Measurements from ENCODE around the gene TEX53. TPM values are rescaled to one million over a fixed set of nuclear protein-coding genes. Genes with fewer than 3 reads are reported as not detected.

Gene TEX53
- total and polyA plus RNA-seq, 4 donors: not detected

GRCh38 chr9:114616684-114617520, 40.7 kb downstream of the TEX53 start:
- Histone ChIP-seq H3K4me1 (ENCODE audit: control insufficient read depth in 5 of 5, insufficient read depth in 5 of 5, low read length in 5 of 5) (peaks cover 0 to 18% (median 8%) of the 10 kb centered on the region in 5 donors), H3K27ac (ENCODE audit: low read depth in 1 of 2, low read length in 1 of 2) (peak overlapping the region in 1 of 2 donors; percentile 68)

GRCh38 chr9:114614373-114614772, 43.2 kb downstream of the TEX53 start:
- Histone ChIP-seq H3K9me3 (ENCODE audit: control insufficient read depth in 4 of 4, insufficient read depth in 3 of 4, low read length in 3 of 4) (no peaks in the 10 kb centered on the region), H3K27ac (ENCODE audit: low read depth in 1 of 2, low read length in 1 of 2) (no peak overlapping the region), H3K27me3 (ENCODE audit: control insufficient read depth in 3 of 3, insufficient read depth in 3 of 3, low read length in 2 of 3) (no peaks in the 10 kb centered on the region), H3K4me1 (ENCODE audit: control insufficient read depth in 5 of 5, insufficient read depth in 5 of 5, low read length in 5 of 5) (peaks cover 0 to 20% (median 8%) of the 10 kb centered on the region in 5 donors), H3K36me3 (ENCODE audit: control insufficient read depth in 4 of 4, insufficient read depth in 4 of 4, low read length in 4 of 4) (peaks cover 0 to 14% (median 3%) of the 10 kb centered on the region in 4 donors), H3K4me3 (no peak overlapping the region), H3K9ac (ENCODE audit: insufficient read depth in 1 of 2, low read length in 2 of 2) (no peak overlapping the region)
- ATAC-seq (ENCODE audit: insufficient read depth, low FRiP score): no peak
- no peak for TF ChIP-seq CTCF (IDR thresholded peaks at IDR 0.05; ENCODE audit: control extremely low read depth, extremely low read depth)
- 93 to 94% methylated on average over 3 of the region's 3 CpGs for WGBS, 2 donors
- no peak for DNase-seq

More at GRCh38 chr9:114616684-114617520, 40.7 kb downstream of the TEX53 start:
- Histone ChIP-seq H3K9me3 (ENCODE audit: control insufficient read depth in 4 of 4, insufficient read depth in 3 of 4, low read length in 3 of 4) (no peaks in the 10 kb centered on the region), H3K27me3 (ENCODE audit: control insufficient read depth in 3 of 3, insufficient read depth in 3 of 3, low read length in 2 of 3) (no peaks in the 10 kb centered on the region), H3K36me3 (ENCODE audit: control insufficient read depth in 4 of 4, insufficient read depth in 4 of 4, low read length in 4 of 4) (peaks cover 0 to 15% (median 7%) of the 10 kb centered on the region in 4 donors), H3K9ac (ENCODE audit: insufficient read depth in 1 of 2, low read length in 2 of 2) (no peak overlapping the region), H3K4me3 (no peak overlapping the region)
- ATAC-seq (ENCODE audit: insufficient read depth, low FRiP score): peak; percentile 32
- DNase-seq: no peak
- no peak for TF ChIP-seq CTCF (IDR thresholded peaks at IDR 0.05; ENCODE audit: control extremely low read depth, extremely low read depth)
- WGBS, 2 donors: 17 to 46% methylated on average over 4 of the region's 4 CpGs

- 65 to 67% methylated on average over 3 of the region's 3 CpGs for WGBS, 2 donors
Measured at GRCh38 chr9:114613919-114614318, 43.7 kb downstream of the TEX53 start.

More at GRCh38 chr9:114613919-114614318, 43.7 kb downstream of the TEX53 start:
- Histone ChIP-seq H3K27me3 (ENCODE audit: control insufficient read depth in 3 of 3, insufficient read depth in 3 of 3, low read length in 2 of 3) (no peaks in the 10 kb centered on the region), H3K9me3 (ENCODE audit: control insufficient read depth in 4 of 4, insufficient read depth in 3 of 4, low read length in 3 of 4) (no peaks in the 10 kb centered on the region), H3K27ac (ENCODE audit: low read depth in 1 of 2, low read length in 1 of 2) (no peak overlapping the region), H3K4me3 (no peak overlapping the region), H3K9ac (ENCODE audit: insufficient read depth in 1 of 2, low read length in 2 of 2) (no peak overlapping the region), H3K36me3 (ENCODE audit: control insufficient read depth in 4 of 4, insufficient read depth in 4 of 4, low read length in 4 of 4) (peaks cover 0 to 9% (median under 1%) of the 10 kb centered on the region in 4 donors), H3K4me1 (ENCODE audit: control insufficient read depth in 5 of 5, insufficient read depth in 5 of 5, low read length in 5 of 5) (peaks cover 0 to 20% (median 8%) of the 10 kb centered on the region in 5 donors)
- no peak for ATAC-seq (ENCODE audit: insufficient read depth, low FRiP score)
- TF ChIP-seq CTCF (IDR thresholded peaks at IDR 0.05; ENCODE audit: control extremely low read depth, extremely low read depth): no peak
- no peak for DNase-seq
